CD8-positive, alpha-beta memory T cell (primary cell): ENCODE data around the gene SH3BP2. TPM values are rescaled to one million over a fixed set of nuclear protein-coding genes. Genes with fewer than 3 reads are reported as not detected.

ENCODE experiments used
- CTCF ChIA-PET: fragments of 350-600 bp; sonication (Branson Sonifier 250); formaldehyde crosslinking; loops from one replicate; lab custom pipeline; 2021; ENCODE audit warnings: antibody characterized with exemption; lab: Charles Lee
- POLR2A ChIA-PET: fragments of 350-600 bp; sonication (Branson Sonifier 250); formaldehyde crosslinking; loops from one replicate; lab custom pipeline; 2021; ENCODE audit warnings: antibody characterized with exemption; lab: Charles Lee
- DNase-seq, 5 donors: peaks; one replicate each; pipeline versions ENCODE4 v3.0.0 to v3.0.0-alpha.2; 2020 to 2022; ENCODE audit warnings: mixed read lengths in 1 of 5
- H3K27ac ChIP-seq: one replicate; pipeline ENCODE4 v1.7.0; 2013; ENCODE audit warnings: low read depth, mild to moderate bottlenecking, low read length, moderate library complexity
- H3K27me3 ChIP-seq: 2 replicates; pipeline ENCODE4 v1.7.0; 2013; ENCODE audit warnings: low read length, mild to moderate bottlenecking; ENCODE audit not compliant: insufficient read depth, poor library complexity, severe bottlenecking
- H3K36me3 ChIP-seq: 2 replicates; pipeline ENCODE4 v1.7.0; 2013; ENCODE audit warnings: mild to moderate bottlenecking, low read length, moderate library complexity; ENCODE audit not compliant: insufficient read depth
- H3K4me1 ChIP-seq: 2 replicates; pipeline ENCODE4 v1.7.0; 2013; ENCODE audit warnings: mild to moderate bottlenecking, low read length, moderate library complexity; ENCODE audit not compliant: insufficient read depth
- H3K4me3 ChIP-seq: 2 replicates; pipeline ENCODE4 v1.7.0; 2013; ENCODE audit warnings: mild to moderate bottlenecking, low read length
- H3K9me3 ChIP-seq: 2 replicates; pipeline ENCODE4 v1.7.0; 2013; ENCODE audit warnings: mild to moderate bottlenecking, low read length
- H3K27ac Mint-ChIP-seq, 8 donors: one replicate each; pipeline ENCODE4 v1.8.0; 2020 to 2021; ENCODE audit warnings: mixed read lengths in 8 of 8, mild to moderate bottlenecking in 6 of 8, inconsistent platforms in 3 of 8, moderate library complexity in 3 of 8
- H3K27me3 Mint-ChIP-seq, 2 donors: one replicate each; pipeline ENCODE4 v1.8.0; 2020 to 2021; ENCODE audit warnings: mixed read lengths in 2 of 2, mild to moderate bottlenecking in 1 of 2, moderate library complexity in 1 of 2
- H3K36me3 Mint-ChIP-seq, 3 donors: one replicate each; pipeline ENCODE4 v1.8.0; 2020 to 2021; ENCODE audit warnings: mixed read lengths in 3 of 3, inconsistent platforms in 1 of 3, mild to moderate bottlenecking in 1 of 3
- H3K4me1 Mint-ChIP-seq, 3 donors: one replicate each; pipeline ENCODE4 v1.8.0; 2020 to 2021; ENCODE audit warnings: mixed read lengths in 3 of 3, inconsistent platforms in 1 of 3, mild to moderate bottlenecking in 1 of 3
- H3K4me3 Mint-ChIP-seq, 7 donors: one replicate each; pipeline ENCODE4 v1.8.0; 2020 to 2021; ENCODE audit warnings: mixed read lengths in 7 of 7, mild to moderate bottlenecking in 6 of 7, moderate library complexity in 4 of 7, inconsistent platforms in 2 of 7
- H3K9me3 Mint-ChIP-seq, 5 donors: one replicate each; pipeline ENCODE4 v1.8.0; 2020 to 2022; ENCODE audit warnings: mixed read lengths in 5 of 5, mild to moderate bottlenecking in 3 of 5, moderate library complexity in 2 of 5, inconsistent platforms in 1 of 5
- polyA plus RNA-seq: library from polyadenylated mRNA; unstranded; fragments of 300-500 nt; fragmentation: Illumina TruSeq; gene quantifications from one replicate; pipeline ENCODE4 v1.2.3, GENCODE V29; 2021
- total RNA-seq, 2 experiments: library from RNA; stranded (reverse); gene quantifications; one replicate each; pipeline ENCODE4 v1.2.3, GENCODE V29; 2021

The SH3BP2 gene
- total and polyA plus RNA-seq, 3 experiments from 2014 or later, result 35.7 to 75.4 (median 68.8) TPM

DNA sequence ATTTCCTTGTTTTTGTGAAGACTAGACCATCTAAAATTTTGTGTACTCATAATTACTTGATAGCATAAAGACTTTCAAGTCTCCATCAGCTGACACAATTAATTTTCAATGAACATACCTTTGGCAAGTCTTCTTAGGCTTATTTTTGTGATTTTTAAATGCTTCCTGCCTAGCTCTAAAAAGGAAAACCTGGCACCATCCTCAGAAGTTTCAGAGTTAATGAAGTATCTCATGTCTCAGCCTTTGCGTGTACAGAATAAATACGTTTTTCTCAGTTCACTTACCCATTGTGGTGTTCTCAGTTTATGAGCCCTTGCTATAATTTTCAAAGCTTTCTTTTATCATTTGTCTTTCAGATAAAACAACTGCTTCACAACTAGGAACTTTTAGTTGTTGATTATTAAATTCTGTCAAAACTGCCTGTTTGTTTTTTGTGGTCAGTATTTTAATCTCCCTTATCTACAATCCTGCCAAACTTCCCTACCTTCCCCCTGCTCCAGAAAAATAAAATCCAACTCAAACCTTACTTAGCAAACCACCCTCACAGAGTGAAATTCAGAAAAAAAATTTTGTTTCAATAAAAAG, 72.4 kb downstream of the SH3BP2 start:
- Histone ChIP-seq H3K36me3 (peaks cover 3% of the 10 kb centered on the region), H3K9me3 (no peaks in the 10 kb centered on the region), H3K4me3 (no peak overlapping the region), H3K4me1 (peaks cover 48% of the 10 kb centered on the region), H3K27ac (no peak overlapping the region), H3K27me3 (no peaks in the 10 kb centered on the region)
- no peak for DNase-seq
- ChIA-PET CTCF (interaction anchor here (1.5 kb wide), 1 partner anchor 8 kb away, joined by 3 read pairs; no protein-coding TSS in a partner anchor), POLR2A (no interaction called here)
- H3K4me1 Mint-ChIP-seq, result peaks cover 79 to 94% (median 93%) of the 10 kb centered on the region in 3 donors
- H3K4me3 Mint-ChIP-seq, result no peak overlapping the region
- H3K27ac Mint-ChIP-seq, result peak overlapping the region in 6 of 8 donors; percentile 1 to 65 (median 16)
- H3K27me3 Mint-ChIP-seq, result no peaks in the 10 kb centered on the region
- peaks cover 0 to 26% (median 2%) of the 10 kb centered on the region in 3 donors for H3K36me3 Mint-ChIP-seq
- H3K9me3 Mint-ChIP-seq, result no peaks in the 10 kb centered on the region

GRCh38 chr4:2866160-2866861, 73.4 kb downstream of the SH3BP2 start:
- Histone ChIP-seq H3K36me3 (peaks cover 3% of the 10 kb centered on the region), H3K4me3 (no peak overlapping the region), H3K4me1 (peaks cover 38% of the 10 kb centered on the region), H3K9me3 (no peaks in the 10 kb centered on the region), H3K27ac (no peak overlapping the region), H3K27me3 (no peaks in the 10 kb centered on the region)
- H3K9me3 Mint-ChIP-seq, result no peaks in the 10 kb centered on the region
- H3K4me3 Mint-ChIP-seq, result no peak overlapping the region
- ChIA-PET CTCF (interaction anchor here (0.9 to 1.5 kb wide), 3 partner anchors 9 to 20 kb away, joined by 3 to 4 read pairs (median 3); no protein-coding TSS in a partner anchor), POLR2A (interaction anchor here (0.7 kb wide), 1 partner anchor 1566 kb away, joined by 3 read pairs; no protein-coding TSS in a partner anchor)
- H3K4me1 Mint-ChIP-seq, result peaks cover 75 to 93% (median 92%) of the 10 kb centered on the region in 3 donors
- no peak for DNase-seq
- H3K27ac Mint-ChIP-seq, result peak overlapping the region in 4 of 8 donors; percentile 6 to 59 (median 34)
- H3K27me3 Mint-ChIP-seq, result no peaks in the 10 kb centered on the region
- peaks cover 0 to 29% (median 0%) of the 10 kb centered on the region in 3 donors for H3K36me3 Mint-ChIP-seq

DNA sequence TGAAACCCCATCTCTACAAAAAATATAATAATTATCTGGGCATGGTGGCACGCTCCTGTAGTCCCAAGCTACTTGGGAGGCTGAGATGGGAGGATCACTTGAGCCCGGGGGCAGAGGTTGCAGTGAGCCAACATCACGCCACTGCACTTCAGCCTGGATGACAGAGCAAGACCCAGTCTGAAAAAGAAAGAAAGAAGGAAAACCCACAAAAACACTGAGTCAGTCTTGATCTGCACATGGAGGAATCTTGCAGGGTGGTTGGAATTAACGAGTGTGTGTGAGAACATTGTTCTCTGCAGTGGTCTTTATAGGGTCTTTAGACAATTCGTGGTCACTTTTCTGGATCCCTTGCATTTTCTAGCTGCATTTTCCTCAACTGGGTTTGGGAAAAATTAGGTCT, 74.0 kb downstream of the SH3BP2 start:
- H3K9me3 Mint-ChIP-seq, result no peaks in the 10 kb centered on the region
- H3K27me3 ChIP-seq, result no peaks in the 10 kb centered on the region
- H3K27ac Mint-ChIP-seq, result peak overlapping the region in 5 of 8 donors; percentile 17 to 59 (median 29)
- no peaks in the 10 kb centered on the region for H3K9me3 ChIP-seq
- no peak for DNase-seq
- peaks cover 3% of the 10 kb centered on the region for H3K36me3 ChIP-seq
- H3K4me1 Mint-ChIP-seq, result peaks cover 74 to 93% (median 92%) of the 10 kb centered on the region in 3 donors
- H3K4me3 Mint-ChIP-seq, result no peak overlapping the region
- ChIA-PET CTCF (interaction anchor here (0.9 to 1.5 kb wide), 3 partner anchors 9 to 19 kb away, joined by 3 to 4 read pairs (median 3); no protein-coding TSS in a partner anchor), POLR2A (no interaction called here)
- H3K4me3 ChIP-seq, result no peak overlapping the region
- no peaks in the 10 kb centered on the region for H3K27me3 Mint-ChIP-seq
- H3K36me3 Mint-ChIP-seq, result peaks cover 0 to 32% (median 0%) of the 10 kb centered on the region in 3 donors
- no peak overlapping the region for H3K27ac ChIP-seq
- peaks cover 39% of the 10 kb centered on the region for H3K4me1 ChIP-seq

- peak overlapping the region in 6 of 8 donors; percentile 21 to 94 (median 51) for H3K27ac Mint-ChIP-seq
- no peaks in the 10 kb centered on the region for H3K27me3 Mint-ChIP-seq
- no peaks in the 10 kb centered on the region for H3K9me3 Mint-ChIP-seq
- H3K27me3 ChIP-seq, result no peaks in the 10 kb centered on the region
- POLR2A ChIA-PET, result no interaction called here
- H3K4me1 ChIP-seq, result peaks cover 31% of the 10 kb centered on the region
- H3K36me3 ChIP-seq, result peaks cover 3% of the 10 kb centered on the region
- no peak for DNase-seq
- no peak overlapping the region for H3K4me3 Mint-ChIP-seq
- no peak overlapping the region for H3K27ac ChIP-seq
- CTCF ChIA-PET, result interaction anchor here (1.4 kb wide), 1 partner anchor 17 kb away, joined by 4 read pairs; no protein-coding TSS in a partner anchor
- no peak overlapping the region for H3K4me3 ChIP-seq
- peaks cover 0 to 33% (median 0%) of the 10 kb centered on the region in 3 donors for H3K36me3 Mint-ChIP-seq
- H3K9me3 ChIP-seq, result no peaks in the 10 kb centered on the region
- H3K4me1 Mint-ChIP-seq, result peaks cover 68 to 90% (median 89%) of the 10 kb centered on the region in 3 donors
These were observed 75.0 kb downstream of the SH3BP2 start for GRCh38 chr4:2867758-2868491.

DNA sequence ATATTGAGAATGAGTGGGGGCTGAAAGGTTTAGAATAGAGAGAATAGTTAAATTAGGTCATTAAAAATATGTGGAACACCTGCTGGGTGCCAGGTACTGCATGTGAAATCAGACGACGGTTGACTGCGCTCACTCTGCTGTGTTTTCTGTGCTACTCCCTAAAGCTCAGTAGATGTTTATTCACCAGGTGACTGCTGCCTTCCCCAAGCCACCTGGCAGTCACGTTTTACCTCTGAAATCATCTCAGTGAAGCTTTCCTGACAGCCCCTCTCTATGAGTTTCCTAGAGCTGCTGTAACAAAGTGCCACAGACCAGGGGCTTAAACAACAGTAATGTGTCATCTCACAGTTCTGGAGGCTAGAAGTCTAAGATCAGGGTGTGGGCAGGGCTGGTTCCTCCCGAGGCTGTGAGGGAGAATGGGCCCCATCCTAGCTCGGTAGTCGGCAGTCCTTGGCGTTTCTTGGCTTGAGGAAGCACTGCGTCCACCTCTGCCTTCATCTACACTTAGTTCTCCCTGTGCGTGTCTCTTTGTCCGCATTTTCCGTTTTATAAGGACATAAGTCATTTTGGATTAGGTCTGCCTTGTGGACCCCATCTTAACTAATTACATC, 76.1 kb downstream of the SH3BP2 start:
- POLR2A ChIA-PET, result no interaction called here
- no peak overlapping the region for H3K27ac ChIP-seq
- H3K36me3 ChIP-seq, result peaks cover 3% of the 10 kb centered on the region
- Mint-ChIP-seq H3K36me3 (peaks cover 0 to 33% (median 0%) of the 10 kb centered on the region in 3 donors), H3K9me3 (no peaks in the 10 kb centered on the region), H3K27me3 (no peaks in the 10 kb centered on the region), H3K4me3 (peak overlapping the region in 1 of 7 donors; percentile 11), H3K27ac (peak overlapping the region in 4 of 8 donors; percentile 51 to 94 (median 63)), H3K4me1 (peaks cover 73 to 90% (median 89%) of the 10 kb centered on the region in 3 donors)
- peaks cover 39% of the 10 kb centered on the region for H3K4me1 ChIP-seq
- H3K9me3 ChIP-seq, result no peaks in the 10 kb centered on the region
- no peak for DNase-seq
- CTCF ChIA-PET, result interaction anchor here (1.7 kb wide), 1 partner anchor 105 kb away, joined by 5 read pairs; no protein-coding TSS in a partner anchor
- no peaks in the 10 kb centered on the region for H3K27me3 ChIP-seq
- H3K4me3 ChIP-seq, result no peak overlapping the region

- H3K4me3 ChIP-seq, result no peak overlapping the region
- H3K9me3 Mint-ChIP-seq, result no peaks in the 10 kb centered on the region
- H3K9me3 ChIP-seq, result no peaks in the 10 kb centered on the region
- DNase-seq, result no peak
- H3K27ac ChIP-seq, result no peak overlapping the region
- no peak overlapping the region for H3K4me3 Mint-ChIP-seq
- H3K36me3 Mint-ChIP-seq, result peaks cover 0 to 33% (median 0%) of the 10 kb centered on the region in 3 donors
- peaks cover 39% of the 10 kb centered on the region for H3K4me1 ChIP-seq
- peak overlapping the region in 5 of 8 donors; percentile 10 to 81 (median 69) for H3K27ac Mint-ChIP-seq
- H3K27me3 Mint-ChIP-seq, result no peaks in the 10 kb centered on the region
- H3K36me3 ChIP-seq, result peaks cover 3% of the 10 kb centered on the region
- ChIA-PET POLR2A (no interaction called here), CTCF (interaction anchor here (1.7 kb wide), 1 partner anchor 106 kb away, joined by 5 read pairs; no protein-coding TSS in a partner anchor)
- H3K27me3 ChIP-seq, result no peaks in the 10 kb centered on the region
- peaks cover 73 to 91% (median 86%) of the 10 kb centered on the region in 3 donors for H3K4me1 Mint-ChIP-seq
These were observed 76.8 kb downstream of the SH3BP2 start for GRCh38 chr4:2869659-2870058.

GRCh38 chr4:2870082-2870481, 77.2 kb downstream of the SH3BP2 start:
- POLR2A ChIA-PET, result no interaction called here
- Histone ChIP-seq H3K4me1 (peaks cover 37% of the 10 kb centered on the region), H3K27me3 (no peaks in the 10 kb centered on the region), H3K27ac (no peak overlapping the region), H3K36me3 (peaks cover 3% of the 10 kb centered on the region), H3K9me3 (no peaks in the 10 kb centered on the region), H3K4me3 (no peak overlapping the region)
- DNase-seq, result no peak
- peak overlapping the region in 4 of 8 donors; percentile 7 to 74 (median 41) for H3K27ac Mint-ChIP-seq
- peaks cover 0 to 33% (median 0%) of the 10 kb centered on the region in 3 donors for H3K36me3 Mint-ChIP-seq
- no peaks in the 10 kb centered on the region for H3K9me3 Mint-ChIP-seq
- H3K4me1 Mint-ChIP-seq, result peaks cover 69 to 91% (median 82%) of the 10 kb centered on the region in 3 donors
- H3K27me3 Mint-ChIP-seq, result no peaks in the 10 kb centered on the region
- H3K4me3 Mint-ChIP-seq, result no peak overlapping the region
- CTCF ChIA-PET, result interaction anchor here (1.7 kb wide), 1 partner anchor 106 kb away, joined by 5 read pairs; no protein-coding TSS in a partner anchor
